Activated CD4-positive, CD25-positive, alpha-beta regulatory T cell treated with anti-CD3 and anti-CD28 coated beads, Interleukin-2, amount 50 U/mL, for 72 hours (primary cell): ENCODE measurements around the gene RAC2.

ENCODE experiments used
- DNase-seq: peaks from one replicate; pipeline ENCODE4 v3.0.0; 2021

RAC2 gene

GRCh38 chr22:37202001-37202555, 42.0 kb downstream of the RAC2 start:
- DNase-seq, result no peak

- DNase-seq, result peak; percentile 24
These were observed 42.6 kb downstream of the RAC2 start for GRCh38 chr22:37201443-37201820.

- DNase-seq, result no peak
These were observed 44.3 kb downstream of the RAC2 start for GRCh38 chr22:37199760-37200108.

GRCh38 chr22:37199103-37199759, 44.8 kb downstream of the RAC2 start:
- peak; percentile 99 for DNase-seq

- DNase-seq, result peak; percentile 96
These were observed 45.6 kb downstream of the RAC2 start for GRCh38 chr22:37198258-37199102.

- DNase-seq, result peak; percentile 36
These were observed 46.4 kb downstream of the RAC2 start for GRCh38 chr22:37197451-37198257.

GRCh38 chr22:37196539-37197450, 47.3 kb downstream of the RAC2 start:
- peak; percentile 31 for DNase-seq

GRCh38 chr22:37195921-37196320, 48.1 kb downstream of the RAC2 start:
- DNase-seq, result no peak

GRCh38 chr22:37194750-37195149, 49.3 kb downstream of the RAC2 start:
- DNase-seq, result no peak

- peak; percentile 32 for DNase-seq
These were observed 50.4 kb downstream of the RAC2 start for GRCh38 chr22:37193629-37194191.

GRCh38 chr22:37192741-37193140, 51.3 kb downstream of the RAC2 start:
- DNase-seq, result no peak

GRCh38 chr22:37192204-37192603, 51.9 kb downstream of the RAC2 start:
- DNase-seq, result no peak

GRCh38 chr22:37190262-37190780, 53.7 kb downstream of the RAC2 start:
- no peak for DNase-seq

- no peak for DNase-seq
These were observed 55.1 kb downstream of the RAC2 start for GRCh38 chr22:37188901-37189466.

GRCh38 chr22:37187891-37188761, 55.9 kb downstream of the RAC2 start, which contains the start of gene C1QTNF6:
TSS of gene C1QTNF6 (minus strand) at chr22:37188247. CDS start at chr22:37188213, 34 bp downstream.
- DNase-seq, result no peak

- DNase-seq, result no peak
These were observed 56.5 kb downstream of the RAC2 start for GRCh38 chr22:37187552-37187890.

- DNase-seq, result no peak
These were observed 57.0 kb downstream of the RAC2 start for GRCh38 chr22:37186997-37187522.

- DNase-seq, result no peak
These were observed 57.7 kb downstream of the RAC2 start for GRCh38 chr22:37186228-37186996.

- peak; percentile 26 for DNase-seq
These were observed 58.3 kb downstream of the RAC2 start for GRCh38 chr22:37185646-37186227.
